Endothelial cell of umbilical vein (primary cell): Measurements from ENCODE around the gene LDLRAD4. TPM values are rescaled to one million over a fixed set of nuclear protein-coding genes. Genes with fewer than 3 reads are reported as not detected.

Experiments
- BruUV-seq: library from RNA; stranded (reverse); fragments of 400-500 nt; replicated peaks from 2 replicates; lab custom pipeline; 2021; lab: Mats Ljungman, UMichigan
- CTCF ChIA-PET: fragments of 300-600, 350-600 bp; sonication (Branson Sonifier 250); formaldehyde crosslinking; loops from one replicate; lab custom pipeline; 2021; ENCODE audit warnings: antibody characterized with exemption, inconsistent platforms; lab: Charles Lee
- POLR2A ChIA-PET: fragments of 300-600, 350-600 bp; sonication (Branson Sonifier 250); formaldehyde crosslinking; loops from one replicate; lab custom pipeline; 2021; ENCODE audit warnings: antibody characterized with exemption, inconsistent platforms; lab: Charles Lee
- DNase-seq: peaks from one replicate; pipeline ENCODE4 v3.0.0-alpha.2; 2011; ENCODE audit warnings: low read depth, low spot score
- FAIRE-seq: peaks from 2 replicates; lab custom pipeline; 2011; peaks lifted over from hg19 to GRCh38; lab: Jason Lieb, UNC
- H2AFZ ChIP-seq: 2 replicates; pipeline ENCODE4 v1.6.0; 2012; ENCODE audit warnings: low read depth, low read length, control low read depth, inconsistent platforms
- H3K27ac ChIP-seq: 2 replicates; pipeline ENCODE4 v1.5.1; 2011; ENCODE audit warnings: low read depth, mild to moderate bottlenecking, control low read depth, low read length, moderate library complexity; ENCODE audit not compliant: insufficient read depth
- H3K27me3 ChIP-seq, 2 experiments: 2 replicates each; pipeline versions ENCODE4 v1.6.0 to v1.6.1; 2011; ENCODE audit warnings: low read length in 2 of 2, mixed read lengths in 1 of 2; ENCODE audit not compliant: control insufficient read depth in 2 of 2, insufficient read depth in 2 of 2
- H3K36me3 ChIP-seq, 2 experiments: 2 replicates in 1 of 2; 3 replicates in 1 of 2; pipeline ENCODE4 v1.5.1; 2011; ENCODE audit warnings: low read length in 2 of 2, mild to moderate bottlenecking in 1 of 2, moderate library complexity in 1 of 2; ENCODE audit not compliant: control insufficient read depth in 2 of 2, insufficient read depth in 2 of 2; ENCODE audit errors: extremely low read depth in 1 of 2
- H3K4me1 ChIP-seq: 3 replicates; pipeline ENCODE4 v1.5.1; 2011; ENCODE audit warnings: mild to moderate bottlenecking, low read length; ENCODE audit not compliant: control insufficient read depth, insufficient read depth; ENCODE audit errors: extremely low read depth
- H3K4me2 ChIP-seq: 2 replicates; pipeline ENCODE4 v1.6.1; 2011; ENCODE audit warnings: low read length, control low read depth, mixed read lengths; ENCODE audit not compliant: insufficient read depth
- H3K4me3 ChIP-seq, 3 experiments: fragments of 200-600 bp in 1 of 3; sonication (generic), shearing (Covaris generic) in 1 of 3; replicated peaks in 1 of 3; 2 replicates each; pipeline ENCODE4 v1.5.1; 2011 to 2016; ENCODE audit warnings: control low read depth in 3 of 3, low read length in 3 of 3, mild to moderate bottlenecking in 2 of 3, inconsistent platforms in 1 of 3, low read depth in 1 of 3, moderate library complexity in 1 of 3; ENCODE audit not compliant: insufficient read depth in 1 of 3
- H3K79me2 ChIP-seq: 2 replicates; pipeline ENCODE4 v1.6.0; 2012; ENCODE audit warnings: low read length, inconsistent platforms; ENCODE audit not compliant: control insufficient read depth, insufficient read depth
- H3K9ac ChIP-seq: replicated peaks from 2 replicates; pipeline ENCODE3; 2011; ENCODE audit warnings: low read length, control low read depth; ENCODE audit not compliant: insufficient read depth; ENCODE audit errors: extremely low read depth
- H3K9me1 ChIP-seq: replicated peaks from 3 replicates; pipeline ENCODE4 v1.6.0; 2011; ENCODE audit warnings: mild to moderate bottlenecking, low read length; ENCODE audit not compliant: control insufficient read depth, insufficient read depth; ENCODE audit errors: extremely low read depth
- H3K9me3 ChIP-seq: replicated peaks from 2 replicates; pipeline ENCODE4 v1.5.1; 2012; ENCODE audit warnings: low read length, inconsistent platforms; ENCODE audit not compliant: control insufficient read depth, insufficient read depth
- H4K20me1 ChIP-seq: replicated peaks from 2 replicates; pipeline ENCODE3; 2011; ENCODE audit warnings: mild to moderate bottlenecking, low read length; ENCODE audit not compliant: control insufficient read depth, insufficient read depth; ENCODE audit errors: extremely low read depth
- CTCF ChIP-seq, 2 donors: IDR thresholded peaks; 1 replicate in 1 of 2; 2 replicates in 1 of 2; pipeline ENCODE4 v1.5.1; 2011; ENCODE audit warnings: low read length in 2 of 2, mild to moderate bottlenecking in 2 of 2, moderate library complexity in 2 of 2, control low read depth in 1 of 2, inconsistent platforms in 1 of 2, low read depth in 1 of 2; ENCODE audit not compliant: insufficient read depth in 1 of 2; ENCODE audit errors: extremely low read depth in 1 of 2
- EZH2 ChIP-seq: IDR thresholded peaks from 2 replicates; pipeline ENCODE4 v1.6.1; 2012; ENCODE audit warnings: borderline replicate concordance, low read depth, mild to moderate bottlenecking, moderate library complexity, low read length, inconsistent platforms; ENCODE audit not compliant: severe bottlenecking
- FOS ChIP-seq: IDR thresholded peaks from 2 replicates; pipeline ENCODE4 v1.6.1; 2011; ENCODE audit warnings: mild to moderate bottlenecking, low read length, moderate library complexity, borderline replicate concordance; ENCODE audit not compliant: insufficient read depth
- GATA2 ChIP-seq: IDR thresholded peaks from 2 replicates; pipeline ENCODE4 v1.7.0; 2011; ENCODE audit warnings: low read depth, mild to moderate bottlenecking, moderate library complexity, mixed read lengths, low read length; ENCODE audit not compliant: insufficient read length, insufficient read depth
- JUN ChIP-seq: IDR thresholded peaks from 2 replicates; pipeline ENCODE4 v1.6.1; 2011; ENCODE audit warnings: borderline replicate concordance, low read depth; ENCODE audit not compliant: insufficient read length, insufficient read depth
- MAX ChIP-seq: IDR thresholded peaks from 2 replicates; pipeline ENCODE4 v1.6.1; 2011; ENCODE audit not compliant: insufficient read depth, insufficient read length
- MYC ChIP-seq: IDR thresholded peaks from one replicate; pipeline ENCODE4 v1.6.1; 2011; ENCODE audit warnings: mild to moderate bottlenecking, low read depth, low read length
- POLR2A ChIP-seq: IDR thresholded peaks from 2 replicates; pipeline ENCODE4 v1.6.1; 2012; ENCODE audit warnings: low read depth, mild to moderate bottlenecking, control low read depth, low read length
- POLR2AphosphoS5 ChIP-seq: IDR thresholded peaks from 2 replicates; pipeline ENCODE4 v1.6.1; 2012; ENCODE audit warnings: low read depth, mild to moderate bottlenecking, control low read depth, low read length, moderate library complexity; ENCODE audit not compliant: insufficient read depth
- dilution Hi-C: fragments of 300-500 bp; cut with MboI; formaldehyde crosslinking; loops from one replicate; pipeline ENCODE4 v1.15.0; 2019; ENCODE audit warnings: low sequenced_read_pairs; ENCODE audit not compliant: extremely low pct_ligation_motif_present
- intact Hi-C: fragments of 100-400 bp; cut with micrococcal nuclease; formaldehyde crosslinking; loops from one replicate; pipeline ENCODE4 v1.10.0; 2022
- polyA plus RNA-seq, 4 experiments: library from polyadenylated mRNA; depleted of rRNA in 3 of 4; stranded (reverse) in 3 of 4; unstranded in 1 of 4; fragments of >200 nt; gene quantifications; 2 replicates each; pipeline versions ENCODE4 v1.2.1 to v1.2.3, GENCODE V29; 2011 to 2012; ENCODE audit warnings: missing spikeins in 1 of 4
- total RNA-seq: library from RNA; stranded (reverse); gene quantifications from 2 replicates; pipeline ENCODE4 v1.2.3, GENCODE V29; 2021

LDLRAD4 gene
- total and polyA plus RNA-seq, 2 donors (not counting 3 experiments of a cell fraction or from before 2014, with no cell fraction given) = 5.2 to 6.5 TPM

- Histone ChIP-seq H2AFZ (no peak overlapping the region), H3K9ac (no peak overlapping the region)
These were observed 91.4 kb downstream of the LDLRAD4 start for GRCh38 chr18:13309748-13310670.

More at GRCh38 chr18:13309748-13310670, 91.4 kb downstream of the LDLRAD4 start:
- Histone ChIP-seq H3K4me1 (no peaks in the 10 kb centered on the region), H3K27me3 (no peaks in the 10 kb centered on the region), H3K36me3 (no peaks in the 10 kb centered on the region), H3K79me2 (no peaks in the 10 kb centered on the region), H3K4me3 (no peak overlapping the region), H3K27ac (no peak overlapping the region), H3K4me2 (no peak overlapping the region), H3K9me3 (no peaks in the 10 kb centered on the region), H3K9me1 (no peaks in the 10 kb centered on the region), H4K20me1 (no peaks in the 10 kb centered on the region)
- no peak for DNase-seq
- intact Hi-C loops = no loop called here
- POLR2A ChIA-PET = interaction anchor here (0.7 kb wide), 1 partner anchor 14 kb away, joined by 5 read pairs; no protein-coding TSS in a partner anchor
- CTCF ChIA-PET = no interaction called here
- BruUV-seq = no TSS peak
- dilution Hi-C loops = no loop called here
- no peak for FAIRE-seq
- TF ChIP-seq FOS (no peak), MYC (no peak), POLR2A (no peak), MAX (no peak), CTCF (IDR thresholded peaks at IDR 0.05; ENCODE audit: extremely low read depth in 1 of 2, insufficient read depth in 1 of 2, low read depth in 1 of 2, low read length in 2 of 2) (no peak), POLR2AphosphoS5 (no peak), EZH2 (no peak), GATA2 (no peak), JUN (no peak)
